ENCODE results near the gene RSRC1.

The RSRC1 gene

GRCh38 chr3:158105710-158106253, 4.1 kb upstream of the RSRC1 start:
- Histone ChIP-seq H3K4me3 (ENCODE audit: low read length) (peak overlapping the region; percentile 83), H3K4me1 (ENCODE audit: low read length) (peaks cover 9% of the 10 kb centered on the region), H3K27me3 (ENCODE audit: low read depth, low read length) (no peaks in the 10 kb centered on the region), H3K9me3 (ENCODE audit: insufficient read depth, low read length) (no peaks in the 10 kb centered on the region), H4K20me1 (ENCODE audit: insufficient read depth, low read length) (no peaks in the 10 kb centered on the region), H3K79me2 (ENCODE audit: low read length) (peaks cover 9% of the 10 kb centered on the region), H3K9ac (ENCODE audit: low read length) (peak overlapping the region; percentile 66), H3K27ac (ENCODE audit: low read length) (no peak overlapping the region), H3K36me3 (replicated peaks; ENCODE audit: low read depth, low read length) (no peaks in the 10 kb centered on the region), H3K4me2 (ENCODE audit: low read length) (peak overlapping the region; percentile 58), H2AFZ (ENCODE audit: low read depth, low read length) (no peak overlapping the region)
- no peak for TF ChIP-seq EZH2phosphoT487 (IDR thresholded peaks at IDR 0.05; ENCODE audit: low read depth)
- no peak for TF ChIP-seq CTCF (IDR thresholded peaks at IDR 0.05; ENCODE audit: low read depth, low read length)

GRCh38 chr3:158106766-158107471, 3.0 kb upstream of the RSRC1 start:
- no peaks in the 10 kb centered on the region for H4K20me1 ChIP-seq (ENCODE audit: insufficient read depth, low read length)
- H3K27ac ChIP-seq (ENCODE audit: low read length) = no peak overlapping the region
- no peak overlapping the region; the same call in 1 of the 2 replicates for H3K4me2 ChIP-seq (ENCODE audit: low read length)
- H2AFZ ChIP-seq (ENCODE audit: low read depth, low read length) = no peak overlapping the region
- peak overlapping the region; percentile 83; the same call in 1 of the 2 replicates for H3K4me3 ChIP-seq (ENCODE audit: low read length)
- no peak overlapping the region for H3K9ac ChIP-seq (ENCODE audit: low read length)
- no peak for TF ChIP-seq EZH2phosphoT487 (IDR thresholded peaks at IDR 0.05; ENCODE audit: low read depth)
- H3K27me3 ChIP-seq (ENCODE audit: low read depth, low read length) = no peaks in the 10 kb centered on the region
- H3K9me3 ChIP-seq (ENCODE audit: insufficient read depth, low read length) = no peaks in the 10 kb centered on the region
- peaks cover 20% of the 10 kb centered on the region for H3K79me2 ChIP-seq (ENCODE audit: low read length)
- H3K36me3 ChIP-seq (replicated peaks; ENCODE audit: low read depth, low read length) = no peaks in the 10 kb centered on the region
- peaks cover 16% of the 10 kb centered on the region for H3K4me1 ChIP-seq (ENCODE audit: low read length)

GRCh38 chr3:158107605-158108444, 2.1 kb upstream of the RSRC1 start:
- Histone ChIP-seq H3K4me1 (ENCODE audit: low read length) (peaks cover 16% of the 10 kb centered on the region), H3K36me3 (replicated peaks; ENCODE audit: low read depth, low read length) (no peaks in the 10 kb centered on the region), H3K4me3 (ENCODE audit: low read length) (no peak overlapping the region), H3K4me2 (ENCODE audit: low read length) (no peak overlapping the region), H3K9me3 (ENCODE audit: insufficient read depth, low read length) (no peaks in the 10 kb centered on the region), H4K20me1 (ENCODE audit: insufficient read depth, low read length) (no peaks in the 10 kb centered on the region), H3K9ac (ENCODE audit: low read length) (no peak overlapping the region), H3K79me2 (ENCODE audit: low read length) (peaks cover 30% of the 10 kb centered on the region), H3K27ac (ENCODE audit: low read length) (no peak overlapping the region), H3K27me3 (ENCODE audit: low read depth, low read length) (no peaks in the 10 kb centered on the region), H2AFZ (ENCODE audit: low read depth, low read length) (no peak overlapping the region)
- no peak for TF ChIP-seq CTCF (IDR thresholded peaks at IDR 0.05; ENCODE audit: low read depth, low read length)
- TF ChIP-seq EZH2phosphoT487 (IDR thresholded peaks at IDR 0.05; ENCODE audit: low read depth) = no peak

GRCh38 chr3:158108445-158108985, 1.4 kb upstream of the RSRC1 start:
- H3K27me3 ChIP-seq (ENCODE audit: low read depth, low read length) = no peaks in the 10 kb centered on the region
- no peak overlapping the region for H2AFZ ChIP-seq (ENCODE audit: low read depth, low read length)
- no peak overlapping the region for H3K4me3 ChIP-seq (ENCODE audit: low read length)
- no peaks in the 10 kb centered on the region for H4K20me1 ChIP-seq (ENCODE audit: insufficient read depth, low read length)
- no peaks in the 10 kb centered on the region for H3K36me3 ChIP-seq (replicated peaks; ENCODE audit: low read depth, low read length)
- H3K4me1 ChIP-seq (ENCODE audit: low read length) = peaks cover 16% of the 10 kb centered on the region
- no peak overlapping the region for H3K27ac ChIP-seq (ENCODE audit: low read length)
- no peak for TF ChIP-seq CTCF (IDR thresholded peaks at IDR 0.05; ENCODE audit: low read depth, low read length)
- no peak for TF ChIP-seq EZH2phosphoT487 (IDR thresholded peaks at IDR 0.05; ENCODE audit: low read depth)
- H3K9me3 ChIP-seq (ENCODE audit: insufficient read depth, low read length) = no peaks in the 10 kb centered on the region
- H3K79me2 ChIP-seq (ENCODE audit: low read length) = peaks cover 36% of the 10 kb centered on the region
- H3K9ac ChIP-seq (ENCODE audit: low read length) = no peak overlapping the region
- no peak overlapping the region; the same call in 1 of the 2 replicates for H3K4me2 ChIP-seq (ENCODE audit: low read length)
